Heart left ventricle (tissue), 13 donors: ENCODE measurements around the gene DNM2.

Experiments used
- POLR2A ChIP-seq, 2 donors: fragments of 450-650 bp; IDR thresholded peaks; one replicate each; pipeline ENCODE4 v1.6.1; 2017; ENCODE audit warnings: antibody characterized with exemption in 2 of 2, mild to moderate bottlenecking in 2 of 2, moderate library complexity in 2 of 2
- TF ChIP-seq, protein P1 (sequence below), 12 donors: fragments of 200-600 bp; sonication (generic) in 4 of 12; IDR thresholded peaks; one replicate each; pipeline versions ENCODE4 v1.5.0 to v1.8.0; 2018 to 2022; ENCODE audit warnings: antibody characterized with exemption in 12 of 12, mild to moderate bottlenecking in 5 of 12
- donor health status: ischemic (EF 13 %, LVEDD 7.1; RV severe dilation, severe dysfunction).
- donor health status: DM: no; HTN: yes; CAD: no.
- donor health status: DM: no; HTN: no; CAD: no.
- donor health status: ischemic (EF 25% LVEDD 6.9; RV normal size, moderate dysfunction).
- donor health status: ischemic (EF 25% LVEDD 5.7; RV mildly dilated, moderate dysfunction).
- donor health status: ischemic (EF 35%, LVEDD 5.7; RV mildly dilated, moderate dysfunction).
- donor health status: nonischemic (EF 11% LVEDD 7.7; RV severe dilation, severe dysfunction).
- donor health status: DM: yes; HTN: yes; CAD: no.
- donor health status: PGD.
- donor health status: ischemic (EF 29% LVEDD 5.4; RV normal size, mild dysfunction).
- donor health status: nonischemic (EF 23%, LVEDD 6.1; RV moderate dilation, normal function).

- TF ChIP-seq, protein P1, sequence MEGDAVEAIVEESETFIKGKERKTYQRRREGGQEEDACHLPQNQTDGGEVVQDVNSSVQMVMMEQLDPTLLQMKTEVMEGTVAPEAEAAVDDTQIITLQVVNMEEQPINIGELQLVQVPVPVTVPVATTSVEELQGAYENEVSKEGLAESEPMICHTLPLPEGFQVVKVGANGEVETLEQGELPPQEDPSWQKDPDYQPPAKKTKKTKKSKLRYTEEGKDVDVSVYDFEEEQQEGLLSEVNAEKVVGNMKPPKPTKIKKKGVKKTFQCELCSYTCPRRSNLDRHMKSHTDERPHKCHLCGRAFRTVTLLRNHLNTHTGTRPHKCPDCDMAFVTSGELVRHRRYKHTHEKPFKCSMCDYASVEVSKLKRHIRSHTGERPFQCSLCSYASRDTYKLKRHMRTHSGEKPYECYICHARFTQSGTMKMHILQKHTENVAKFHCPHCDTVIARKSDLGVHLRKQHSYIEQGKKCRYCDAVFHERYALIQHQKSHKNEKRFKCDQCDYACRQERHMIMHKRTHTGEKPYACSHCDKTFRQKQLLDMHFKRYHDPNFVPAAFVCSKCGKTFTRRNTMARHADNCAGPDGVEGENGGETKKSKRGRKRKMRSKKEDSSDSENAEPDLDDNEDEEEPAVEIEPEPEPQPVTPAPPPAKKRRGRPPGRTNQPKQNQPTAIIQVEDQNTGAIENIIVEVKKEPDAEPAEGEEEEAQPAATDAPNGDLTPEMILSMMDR (IDR thresholded peaks at IDR 0.05): no peak
- no peak for TF ChIP-seq POLR2A (IDR thresholded peaks at IDR 0.05)
Observed at GRCh38 chr19:10742476-10742875, 24.6 kb downstream of the DNM2 start.
